Measurements from ENCODE around the gene KCTD1.

KCTD1 gene

DNA sequence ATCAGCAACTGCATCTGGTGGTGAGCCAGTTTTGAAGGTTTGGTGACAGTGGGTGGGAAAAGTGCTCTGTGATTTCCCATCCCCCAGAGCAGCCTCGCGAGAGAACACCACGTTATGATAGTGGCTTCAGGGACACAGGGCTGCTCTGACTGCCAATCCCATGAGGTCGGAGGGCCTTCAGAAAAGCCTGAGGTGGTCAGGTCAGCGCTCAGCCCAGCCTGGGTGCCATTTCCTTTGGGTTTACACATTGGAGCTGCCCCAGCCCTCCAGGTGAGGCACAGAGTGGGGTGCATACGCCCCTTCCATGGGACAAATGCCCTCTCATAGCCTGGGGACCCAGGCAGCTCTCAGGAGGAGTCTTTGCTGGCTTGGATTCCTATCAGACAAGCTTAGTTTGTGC is 126.8 kb downstream of the KCTD1 start:
- no peak for DNase-seq

GRCh38 chr18:26419746-26420145 is 128.6 kb downstream of the KCTD1 start:
- no peak for DNase-seq

- DNase-seq: no peak
Observed at GRCh38 chr18:26418225-26418624, 130.1 kb downstream of the KCTD1 start.

GRCh38 chr18:26417190-26417589 is 131.2 kb downstream of the KCTD1 start:
- no peak for DNase-seq

GRCh38 chr18:26416652-26417150 is 131.7 kb downstream of the KCTD1 start:
- DNase-seq: no peak

DNA sequence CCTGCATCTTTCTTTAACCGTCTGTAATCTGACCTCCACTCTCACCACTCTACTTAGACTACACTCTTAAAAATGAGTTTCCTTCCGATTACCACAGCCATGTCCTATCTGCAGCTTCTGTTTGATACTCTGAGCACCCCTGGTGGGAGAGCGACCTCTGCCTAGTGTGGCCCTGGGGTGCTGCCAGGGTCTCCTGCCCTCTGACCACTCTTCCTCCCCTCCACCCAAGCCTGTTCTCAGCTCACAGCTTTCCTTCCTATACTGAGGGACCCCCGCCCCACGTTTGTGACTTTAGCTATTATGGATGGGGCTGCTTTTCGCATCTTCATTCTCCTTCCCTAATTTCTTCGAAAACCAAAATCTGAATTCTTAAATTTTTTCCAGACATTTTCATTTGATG is 132.7 kb downstream of the KCTD1 start:
- no peak for DNase-seq

- DNase-seq: no peak
Observed at GRCh38 chr18:26414901-26415440, 133.4 kb downstream of the KCTD1 start.

DNA sequence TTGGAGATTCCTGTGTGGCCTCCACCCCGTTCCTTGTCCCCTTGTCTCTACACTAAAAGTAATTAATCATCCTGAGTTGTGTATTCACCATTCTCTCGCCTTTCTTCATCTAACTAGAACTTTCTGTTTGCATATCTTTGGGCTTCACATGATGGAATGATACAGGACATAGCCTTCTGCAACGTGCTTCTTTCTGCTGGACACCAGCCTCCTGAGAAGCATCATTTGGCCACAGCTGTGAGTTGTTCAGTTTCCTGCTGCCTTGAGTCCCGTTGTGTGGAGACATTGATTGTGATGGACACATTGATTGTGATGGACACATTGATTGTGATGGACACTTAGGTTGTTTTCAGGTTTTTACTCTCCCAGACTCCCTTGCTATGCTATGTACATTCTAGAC is 139.3 kb downstream of the KCTD1 start:
- no peak for DNase-seq

GRCh38 chr18:26407736-26408601 is 140.4 kb downstream of the KCTD1 start:
- DNase-seq: no peak

GRCh38 chr18:26406854-26407517 is 141.4 kb downstream of the KCTD1 start:
- DNase-seq: no peak

DNA sequence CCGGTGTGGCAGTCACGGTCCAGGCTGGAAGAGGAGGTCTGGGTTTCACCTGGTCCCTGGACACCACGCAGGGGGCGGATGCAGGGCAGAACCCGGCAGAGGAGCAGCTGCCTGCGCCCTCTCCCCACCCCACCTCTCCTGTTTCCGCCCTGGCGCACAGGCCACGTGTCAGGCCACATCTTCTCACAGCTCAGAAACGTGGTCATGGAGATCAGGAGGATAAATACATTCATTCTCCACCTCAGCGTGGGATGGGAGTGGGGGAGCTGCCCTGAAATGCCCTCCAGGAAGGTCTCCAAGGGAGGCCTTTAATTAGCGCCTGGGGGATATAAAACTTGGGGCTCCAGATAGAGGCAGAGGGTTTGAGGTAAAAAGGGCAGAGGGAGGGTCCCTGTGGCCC is 142.0 kb downstream of the KCTD1 start:
- DNase-seq: no peak

DNA sequence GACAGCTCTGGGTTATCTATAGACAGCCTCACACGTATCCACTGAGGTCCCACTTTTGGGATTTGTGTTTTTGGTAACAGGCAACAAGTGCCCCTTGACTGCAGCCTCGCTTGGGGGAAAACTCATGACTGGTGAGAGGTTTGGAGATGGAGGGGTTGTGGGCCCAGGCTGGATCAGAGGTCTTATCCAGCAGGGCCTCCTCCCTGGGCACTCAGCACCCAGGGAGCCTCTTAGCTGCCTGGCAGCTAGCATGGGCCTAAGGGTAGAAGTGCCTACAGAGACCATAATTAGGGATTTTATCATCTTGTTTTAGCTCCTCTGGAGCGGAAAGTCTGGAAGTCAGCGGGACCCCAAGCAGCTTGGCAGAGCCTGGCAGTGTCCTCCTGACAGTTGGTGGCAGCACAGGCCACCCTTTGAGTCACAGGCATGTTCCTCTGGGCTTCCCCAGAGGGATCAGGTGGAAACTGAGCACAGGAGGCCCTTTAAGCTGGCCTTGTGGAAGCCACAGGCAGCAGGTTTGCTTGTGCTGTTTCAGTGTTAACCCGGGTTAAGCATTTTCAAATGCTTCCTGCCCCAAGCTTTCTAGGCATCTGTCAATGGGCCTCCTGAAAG is 143.1 kb downstream of the KCTD1 start:
- DNase-seq: no peak
